ENCODE data around the gene ELOVL2.

GRCh38 chr6:11092668-11093375 is 48.7 kb upstream of the ELOVL2 start:
- TF ChIP-seq CTCF (conservative IDR thresholded peaks at IDR 0.05; ENCODE audit: low read length) (no peak), EZH2phosphoT487 (IDR thresholded peaks at IDR 0.05; ENCODE audit: borderline replicate concordance, low read depth, low read length) (no peak)

Data from OCI-LY7 (cell line).